Glutamatergic neuron (in vitro differentiated cells): ENCODE results near the gene FRMD3. TPM values are rescaled to one million over a fixed set of nuclear protein-coding genes. Genes with fewer than 3 reads are reported as not detected.

Experiments
- DNase-seq: peaks from one replicate; pipeline ENCODE4 v3.0.0; 2022
- H3K27ac Mint-ChIP-seq: one replicate; pipeline ENCODE4 v1.8.0; 2020; ENCODE audit warnings: mild to moderate bottlenecking, mixed read lengths, inconsistent platforms; ENCODE audit not compliant: unreplicated experiment
- H3K27me3 Mint-ChIP-seq: one replicate; pipeline ENCODE4 v1.8.0; 2020; ENCODE audit warnings: mild to moderate bottlenecking, moderate library complexity, mixed read lengths, inconsistent platforms; ENCODE audit not compliant: unreplicated experiment
- H3K36me3 Mint-ChIP-seq: one replicate; pipeline ENCODE4 v1.8.0; 2020; ENCODE audit warnings: mild to moderate bottlenecking, mixed read lengths, inconsistent platforms; ENCODE audit not compliant: unreplicated experiment
- H3K4me1 Mint-ChIP-seq: one replicate; pipeline ENCODE4 v1.8.0; 2020; ENCODE audit warnings: mild to moderate bottlenecking, low read depth, mixed read lengths, inconsistent platforms; ENCODE audit not compliant: unreplicated experiment
- H3K4me3 Mint-ChIP-seq: one replicate; pipeline ENCODE4 v1.8.0; 2020; ENCODE audit warnings: mild to moderate bottlenecking, mixed read lengths, inconsistent platforms; ENCODE audit not compliant: unreplicated experiment
- H3K9me3 Mint-ChIP-seq: one replicate; pipeline ENCODE4 v1.8.0; 2020; ENCODE audit warnings: mild to moderate bottlenecking, moderate library complexity, mixed read lengths, inconsistent platforms; ENCODE audit not compliant: unreplicated experiment
- long read RNA-seq: library from polyadenylated mRNA; unstranded; transcript quantifications from one replicate; pipeline ENCODE4 v2.0.0, GENCODE V29; 2020; ENCODE audit not compliant: unreplicated experiment
- total RNA-seq: library from RNA; stranded (reverse); fragmentation: NEBNext Ultra II Directional; extraction: Animal tissue kit (Norgen Biotek cat#: 25700); gene quantifications from one replicate; pipeline ENCODE4 v1.2.1, GENCODE V29; 2021; ENCODE audit not compliant: unreplicated experiment
- TF ChIP-seq, protein P1 (sequence below): fragments of 200-600 bp; sonication (generic); IDR thresholded peaks from one replicate; pipeline ENCODE4 v1.5.0; 2021; ENCODE audit not compliant: partially characterized antibody, unreplicated experiment

The FRMD3 gene
- 20.7 TPM for total RNA-seq
- long read RNA-seq, full-length matches to known transcripts = 8 of 14 reads
- long read RNA-seq, partial matches to known transcripts = 2 of 14 reads
- long read RNA-seq, other reads (novel, unspliced or antisense) = 4 of 14 reads

DNA sequence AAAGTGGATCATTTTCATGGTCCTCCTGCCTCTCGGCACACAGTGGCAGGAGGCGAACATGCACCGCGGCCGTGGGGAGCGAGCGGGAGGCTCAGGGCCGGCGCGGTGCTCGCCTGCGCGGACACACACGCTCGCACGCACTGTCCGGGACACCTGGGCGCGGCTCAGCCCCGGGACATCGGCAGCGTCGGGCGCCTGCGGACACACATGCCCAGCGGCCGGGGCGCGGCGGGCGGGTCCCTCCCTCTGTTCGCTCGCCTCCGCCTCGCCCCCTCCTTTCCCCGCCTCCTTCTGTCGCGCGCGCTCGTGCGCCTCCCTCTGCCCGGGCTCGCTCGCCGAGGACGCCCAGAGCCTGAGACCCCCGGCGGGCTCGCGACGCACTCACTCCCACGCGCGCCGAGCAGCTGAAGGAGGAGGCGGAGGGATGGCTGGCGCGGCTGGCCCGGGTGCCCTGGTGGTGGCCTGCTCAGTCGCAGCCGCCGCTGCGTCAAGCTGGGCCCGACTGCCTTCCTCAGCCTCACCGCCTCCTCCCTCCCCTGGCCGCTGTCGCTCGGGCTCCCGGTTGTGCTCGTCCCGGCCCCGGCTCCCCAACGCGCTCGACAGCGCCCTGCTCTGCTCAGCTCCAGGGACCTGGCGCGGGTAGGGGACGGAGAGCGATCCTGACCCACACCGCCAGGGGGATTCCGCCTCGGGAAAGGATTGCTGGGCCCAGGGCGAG, at the start of gene FRMD3:
FRMD3 (minus strand) TSS at position 230 of the 718 bp plus-strand sequence; CDS start at position 60, 170 bp downstream.
- H3K4me1 Mint-ChIP-seq = peaks cover 5% of the 10 kb centered on the region
- TF ChIP-seq, protein P1, sequence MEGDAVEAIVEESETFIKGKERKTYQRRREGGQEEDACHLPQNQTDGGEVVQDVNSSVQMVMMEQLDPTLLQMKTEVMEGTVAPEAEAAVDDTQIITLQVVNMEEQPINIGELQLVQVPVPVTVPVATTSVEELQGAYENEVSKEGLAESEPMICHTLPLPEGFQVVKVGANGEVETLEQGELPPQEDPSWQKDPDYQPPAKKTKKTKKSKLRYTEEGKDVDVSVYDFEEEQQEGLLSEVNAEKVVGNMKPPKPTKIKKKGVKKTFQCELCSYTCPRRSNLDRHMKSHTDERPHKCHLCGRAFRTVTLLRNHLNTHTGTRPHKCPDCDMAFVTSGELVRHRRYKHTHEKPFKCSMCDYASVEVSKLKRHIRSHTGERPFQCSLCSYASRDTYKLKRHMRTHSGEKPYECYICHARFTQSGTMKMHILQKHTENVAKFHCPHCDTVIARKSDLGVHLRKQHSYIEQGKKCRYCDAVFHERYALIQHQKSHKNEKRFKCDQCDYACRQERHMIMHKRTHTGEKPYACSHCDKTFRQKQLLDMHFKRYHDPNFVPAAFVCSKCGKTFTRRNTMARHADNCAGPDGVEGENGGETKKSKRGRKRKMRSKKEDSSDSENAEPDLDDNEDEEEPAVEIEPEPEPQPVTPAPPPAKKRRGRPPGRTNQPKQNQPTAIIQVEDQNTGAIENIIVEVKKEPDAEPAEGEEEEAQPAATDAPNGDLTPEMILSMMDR = peak; percentile 91
- H3K9me3 Mint-ChIP-seq = peaks cover 7% of the 10 kb centered on the region
- H3K27ac Mint-ChIP-seq = peak within 1 kb of the TSS; percentile 59
- H3K4me3 Mint-ChIP-seq = peak within 1 kb of the TSS; percentile 89
- H3K36me3 Mint-ChIP-seq = peaks cover 4% of the 10 kb centered on the region
- peak; percentile 91 for DNase-seq
- peaks cover 17% of the 10 kb centered on the region for H3K27me3 Mint-ChIP-seq

DNA sequence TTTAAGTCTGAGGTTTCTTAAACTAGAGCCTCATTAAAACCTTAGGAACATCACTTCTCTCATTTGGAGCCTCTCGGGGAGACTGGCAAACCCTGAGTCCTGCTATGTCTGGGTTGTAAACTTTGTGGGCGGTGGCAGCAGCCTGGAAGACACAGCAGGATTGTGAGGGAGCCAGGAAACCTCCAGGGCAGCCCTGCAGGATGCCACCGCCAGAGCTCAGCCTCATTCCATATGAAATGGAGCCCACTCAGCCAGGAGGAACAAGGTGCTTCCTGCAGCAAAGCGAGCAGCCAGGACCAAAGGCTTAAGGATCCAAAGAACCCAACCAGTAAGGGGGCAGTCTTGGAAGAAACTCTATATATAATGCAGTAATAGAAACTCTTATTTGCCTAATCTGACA, 46.8 kb upstream of the FRMD3 start:
- Mint-ChIP-seq H3K27ac (no peak overlapping the region), H3K4me1 (no peaks in the 10 kb centered on the region), H3K9me3 (no peaks in the 10 kb centered on the region), H3K27me3 (no peaks in the 10 kb centered on the region), H3K4me3 (no peak overlapping the region), H3K36me3 (no peaks in the 10 kb centered on the region)
- TF ChIP-seq, protein P1 = no peak
- DNase-seq = no peak

DNA sequence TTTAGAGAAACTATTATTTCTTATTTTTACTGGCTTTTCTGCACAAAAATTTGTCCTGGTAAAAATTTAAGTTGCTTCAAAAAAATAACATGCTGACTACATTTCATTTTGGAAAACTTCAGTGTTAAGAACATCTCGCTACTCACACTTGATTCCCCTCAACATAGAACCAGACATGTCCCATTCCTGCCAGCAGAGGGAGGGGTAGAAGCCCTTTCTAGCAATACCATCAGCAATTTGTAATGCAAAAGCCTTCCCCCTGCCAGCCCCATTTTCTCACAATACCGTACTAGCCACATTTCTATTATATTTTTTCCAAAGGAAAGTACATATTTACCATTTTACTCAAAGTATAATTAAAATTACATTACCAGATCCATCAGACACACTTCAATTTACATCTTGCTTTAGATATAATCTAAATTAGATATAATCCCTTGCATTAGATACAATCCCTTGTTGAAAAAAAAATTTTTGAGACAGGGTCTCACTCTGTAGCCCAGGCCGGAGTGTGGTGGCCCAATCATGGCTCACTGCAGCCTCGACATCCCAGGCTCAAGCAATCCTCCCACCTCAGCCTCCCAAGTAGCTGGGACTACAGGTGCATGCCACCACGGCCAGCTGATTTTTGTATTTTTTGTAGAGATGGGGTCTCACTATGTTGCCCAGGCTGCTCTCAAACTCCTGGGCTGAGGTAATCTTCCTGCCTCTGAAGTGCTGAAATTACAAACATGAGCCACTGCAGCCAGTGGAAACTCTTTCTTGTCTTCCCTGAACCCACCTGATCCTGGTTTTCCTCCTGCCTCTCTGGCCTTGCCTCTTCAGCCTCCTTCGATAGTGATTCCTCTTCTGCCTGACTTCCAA, 45.2 kb upstream of the FRMD3 start:
- Mint-ChIP-seq H3K9me3 (peaks cover 4% of the 10 kb centered on the region), H3K4me3 (no peak overlapping the region), H3K36me3 (peaks cover 3% of the 10 kb centered on the region), H3K4me1 (no peaks in the 10 kb centered on the region), H3K27ac (no peak overlapping the region), H3K27me3 (no peaks in the 10 kb centered on the region)
- DNase-seq = peak; percentile 67
- TF ChIP-seq, protein P1 = peak; percentile 85

DNA sequence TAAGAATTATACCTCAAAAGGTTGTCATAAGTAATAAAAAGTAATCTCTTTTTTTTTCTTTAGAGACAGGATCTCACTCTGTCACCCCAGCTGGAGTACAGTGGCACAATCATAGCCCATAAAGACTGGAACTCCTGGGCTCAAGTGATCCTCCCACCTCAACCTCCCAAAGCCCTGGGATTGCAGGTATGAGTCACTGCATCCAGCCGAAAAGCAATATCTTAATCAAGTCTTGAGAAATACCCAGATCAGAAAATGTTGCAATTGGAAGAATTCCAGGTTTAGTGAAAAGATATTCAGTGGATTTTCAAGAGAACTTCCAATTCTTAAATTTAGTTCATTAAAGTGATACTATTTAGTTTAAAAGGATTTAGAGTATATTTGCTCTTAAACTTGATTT, 43.8 kb upstream of the FRMD3 start:
- H3K36me3 Mint-ChIP-seq = peaks cover 13% of the 10 kb centered on the region
- H3K9me3 Mint-ChIP-seq = peaks cover 4% of the 10 kb centered on the region
- no peaks in the 10 kb centered on the region for H3K27me3 Mint-ChIP-seq
- H3K27ac Mint-ChIP-seq = no peak overlapping the region
- no peak for DNase-seq
- H3K4me1 Mint-ChIP-seq = no peaks in the 10 kb centered on the region
- TF ChIP-seq, protein P1 = no peak
- no peak overlapping the region for H3K4me3 Mint-ChIP-seq
